ENCODE results near the gene SCRN2. TPM values are rescaled to one million over a fixed set of nuclear protein-coding genes. Genes with fewer than 3 reads are reported as not detected.

SCRN2 gene
- total RNA-seq, 3 donors from 2014 or later (not counting 1 experiment from before 2014, with no cell fraction given) = 33.7 to 38.0 (median 35.7) TPM

- Mint-ChIP-seq H3K4me1 (peaks cover 8% of the 10 kb centered on the region in 2 donors), H3K4me3 (no peak overlapping the region), H3K27me3 (ENCODE audit: low read depth in 2 of 2) (peaks cover 65 to 76% of the 10 kb centered on the region in 2 donors), H3K27ac (no peak overlapping the region), H3K36me3 (no peaks in the 10 kb centered on the region), H3K9me3 (no peaks in the 10 kb centered on the region)
- no peaks in the 10 kb centered on the region for H3K36me3 ChIP-seq (ENCODE audit: control insufficient read depth, insufficient read depth, low read length)
- intact Hi-C loops (cut with micrococcal nuclease) = no loop called here
- H3K4me1 ChIP-seq (ENCODE audit: control insufficient read depth, insufficient read depth, low read length) = peaks cover 6% of the 10 kb centered on the region
- DNase-seq (no peak), ATAC-seq (no peak)
- TF ChIP-seq CTCF (IDR thresholded peaks at IDR 0.05) = no peak
- no peak overlapping the region for H3K4me3 ChIP-seq (ENCODE audit: low read length)
- H3K27me3 ChIP-seq (ENCODE audit: control insufficient read depth, insufficient read depth, low read length) = peaks cover 20% of the 10 kb centered on the region
- H3K27ac ChIP-seq (ENCODE audit: low read length) = no peak overlapping the region
- H3K9me3 ChIP-seq (ENCODE audit: control insufficient read depth, insufficient read depth, low read length) = no peaks in the 10 kb centered on the region
These were observed 15.8 kb upstream of the SCRN2 start for GRCh38 chr17:47856830-47857229.

GRCh38 chr17:47855737-47856136, 14.7 kb upstream of the SCRN2 start:
- Mint-ChIP-seq H3K4me3 (no peak overlapping the region), H3K9me3 (no peaks in the 10 kb centered on the region), H3K4me1 (peaks cover 10 to 12% of the 10 kb centered on the region in 2 donors), H3K27ac (no peak overlapping the region), H3K27me3 (ENCODE audit: low read depth in 2 of 2) (peaks cover 68 to 78% of the 10 kb centered on the region in 2 donors), H3K36me3 (no peaks in the 10 kb centered on the region)
- Histone ChIP-seq H3K27ac (ENCODE audit: low read length) (no peak overlapping the region), H3K9me3 (ENCODE audit: control insufficient read depth, insufficient read depth, low read length) (no peaks in the 10 kb centered on the region), H3K36me3 (ENCODE audit: control insufficient read depth, insufficient read depth, low read length) (no peaks in the 10 kb centered on the region), H3K4me3 (ENCODE audit: low read length) (no peak overlapping the region), H3K27me3 (ENCODE audit: control insufficient read depth, insufficient read depth, low read length) (peaks cover 25% of the 10 kb centered on the region), H3K4me1 (ENCODE audit: control insufficient read depth, insufficient read depth, low read length) (peaks cover 14% of the 10 kb centered on the region)
- no peak for DNase-seq
- ATAC-seq = no peak
- intact Hi-C loops (cut with micrococcal nuclease) = no loop called here
- 72% methylated on average over 3 of the region's 3 CpGs for WGBS (ENCODE audit: insufficient coverage)
- TF ChIP-seq CTCF (IDR thresholded peaks at IDR 0.05) = no peak

- Histone ChIP-seq H3K27ac (ENCODE audit: low read length) (no peak overlapping the region), H3K4me3 (ENCODE audit: low read length) (no peak overlapping the region), H3K36me3 (ENCODE audit: control insufficient read depth, insufficient read depth, low read length) (no peaks in the 10 kb centered on the region), H3K27me3 (ENCODE audit: control insufficient read depth, insufficient read depth, low read length) (peaks cover 46% of the 10 kb centered on the region), H3K9me3 (ENCODE audit: control insufficient read depth, insufficient read depth, low read length) (no peaks in the 10 kb centered on the region), H3K4me1 (ENCODE audit: control insufficient read depth, insufficient read depth, low read length) (peaks cover 21% of the 10 kb centered on the region)
- Mint-ChIP-seq H3K27me3 (ENCODE audit: low read depth in 2 of 2) (peaks cover 75 to 78% of the 10 kb centered on the region in 2 donors), H3K27ac (no peak overlapping the region), H3K36me3 (no peaks in the 10 kb centered on the region), H3K4me3 (no peak overlapping the region), H3K4me1 (peaks cover 14 to 19% of the 10 kb centered on the region in 2 donors), H3K9me3 (no peaks in the 10 kb centered on the region)
- intact Hi-C loops (cut with micrococcal nuclease) = no loop called here
- DNase-seq (no peak), ATAC-seq (no peak)
- WGBS (ENCODE audit: insufficient coverage) = 68% methylated on average over 5 of the region's 5 CpGs
- no peak for TF ChIP-seq CTCF (IDR thresholded peaks at IDR 0.05)
These were observed 12.5 kb upstream of the SCRN2 start for GRCh38 chr17:47853616-47854015.

Data from natural killer cell (primary cell).